ENCODE data around the gene OR2C3.

- TF ChIP-seq YY1 (IDR thresholded peaks at IDR 0.05; ENCODE audit: insufficient read depth, insufficient read length) (no peak), ZNF274 (IDR thresholded peaks at IDR 0.05; ENCODE audit: low read depth, low read length) (no peak)
Measured at GRCh38 chr1:247530785-247531184, 5.5 kb downstream of the OR2C3 start.
